H9 (cell line): Measurements from ENCODE around the gene SMPX. TPM values are rescaled to one million over a fixed set of nuclear protein-coding genes. Genes with fewer than 3 reads are reported as not detected.

Experiments used
- DNase-seq: peaks from one replicate; pipeline ENCODE4 v3.0.0-alpha.2; 2017
- H2AFZ ChIP-seq: one replicate; pipeline ENCODE4 v1.6.1; 2013; ENCODE audit warnings: mild to moderate bottlenecking, low read length, control low read depth, moderate library complexity
- H2AK5ac ChIP-seq: 2 replicates; pipeline ENCODE4 v1.6.1; 2013; ENCODE audit warnings: low read length, control low read depth, mixed read lengths; ENCODE audit not compliant: insufficient read length
- H2BK120ac ChIP-seq: one replicate; pipeline ENCODE4 v1.6.1; 2013; ENCODE audit warnings: low read depth, mild to moderate bottlenecking, low read length, control low read depth, inconsistent platforms; ENCODE audit not compliant: poor library complexity, severe bottlenecking
- H2BK12ac ChIP-seq: 2 replicates; pipeline ENCODE4 v1.6.1; 2013; ENCODE audit warnings: low read length, control low read depth, mixed read lengths, low read depth; ENCODE audit not compliant: insufficient read length
- H2BK15ac ChIP-seq: 2 replicates; pipeline ENCODE4 v1.6.1; 2013; ENCODE audit warnings: low read depth, low read length, control low read depth
- H2BK20ac ChIP-seq: one replicate; pipeline ENCODE4 v1.6.1; 2013; ENCODE audit warnings: low read depth, mild to moderate bottlenecking, low read length, control low read depth, inconsistent platforms; ENCODE audit not compliant: poor library complexity, severe bottlenecking
- H2BK5ac ChIP-seq: 2 replicates; pipeline ENCODE4 v1.6.1; 2013; ENCODE audit warnings: low read length, control low read depth, mixed read lengths; ENCODE audit not compliant: insufficient read length
- H3K14ac ChIP-seq: 2 replicates; pipeline ENCODE4 v1.6.1; 2013; ENCODE audit warnings: low read length, control low read depth; ENCODE audit not compliant: insufficient read depth
- H3K18ac ChIP-seq: 2 replicates; pipeline ENCODE4 v1.6.1; 2013; ENCODE audit warnings: low read depth, mild to moderate bottlenecking, mixed read lengths, low read length, control low read depth; ENCODE audit not compliant: insufficient read length
- H3K23ac ChIP-seq: 2 replicates; pipeline ENCODE4 v1.6.1; 2013; ENCODE audit warnings: low read length, control low read depth, mixed read lengths, low read depth; ENCODE audit not compliant: insufficient read length
- H3K23me2 ChIP-seq: 2 replicates; pipeline ENCODE4 v1.6.1; 2013; ENCODE audit warnings: low read depth, mild to moderate bottlenecking, mixed read lengths, low read length, control low read depth; ENCODE audit not compliant: insufficient read length, poor library complexity, severe bottlenecking
- H3K27ac ChIP-seq: 2 replicates; pipeline ENCODE4 v1.5.1; 2013; ENCODE audit warnings: low read length, control low read depth, mixed read lengths, low read depth; ENCODE audit not compliant: insufficient read length
- H3K27me3 ChIP-seq: 2 replicates; pipeline ENCODE4 v1.6.1; 2013; ENCODE audit warnings: low read length, control low read depth, inconsistent platforms; ENCODE audit not compliant: insufficient read depth
- H3K4ac ChIP-seq: 2 replicates; pipeline ENCODE4 v1.6.1; 2013; ENCODE audit warnings: low read depth, mild to moderate bottlenecking, control low read depth, inconsistent platforms, low read length, moderate library complexity
- H3K4me1 ChIP-seq: 2 replicates; pipeline ENCODE4 v1.6.1; 2013; ENCODE audit warnings: low read length, control low read depth, inconsistent platforms; ENCODE audit not compliant: insufficient read depth
- H3K4me2 ChIP-seq: 2 replicates; pipeline ENCODE4 v1.6.1; 2013; ENCODE audit warnings: low read length, control low read depth, mixed read lengths; ENCODE audit not compliant: insufficient read length, insufficient read depth
- H3K56ac ChIP-seq: 2 replicates; pipeline ENCODE4 v1.6.1; 2013; ENCODE audit warnings: low read depth, mild to moderate bottlenecking, mixed read lengths, low read length, control low read depth; ENCODE audit not compliant: insufficient read length
- H3K79me1 ChIP-seq: 2 replicates; pipeline ENCODE4 v1.6.1; 2013; ENCODE audit warnings: low read depth, mild to moderate bottlenecking, moderate library complexity, low read length, control low read depth, inconsistent platforms; ENCODE audit not compliant: insufficient read depth, poor library complexity, severe bottlenecking
- H3K79me2 ChIP-seq: 2 replicates; pipeline ENCODE4 v1.6.1; 2013; ENCODE audit warnings: low read length, control low read depth, inconsistent platforms; ENCODE audit not compliant: insufficient read depth
- H3K9ac ChIP-seq: 2 replicates; pipeline ENCODE4 v1.6.1; 2013; ENCODE audit warnings: low read length, control low read depth, mixed read lengths; ENCODE audit not compliant: insufficient read length; ENCODE audit errors: extremely low read depth
- H3K9me3 ChIP-seq: one replicate; pipeline ENCODE4 v1.6.1; 2013; ENCODE audit warnings: low read depth, low read length, inconsistent platforms; ENCODE audit not compliant: control insufficient read depth
- H3T11ph ChIP-seq: one replicate; pipeline ENCODE4 v1.6.1; 2013; ENCODE audit warnings: mild to moderate bottlenecking, low read length, control low read depth, inconsistent platforms
- H4K20me1 ChIP-seq: one replicate; pipeline ENCODE4 v1.6.1; 2013; ENCODE audit not compliant: control insufficient read depth, insufficient read length, insufficient read depth
- H4K5ac ChIP-seq: 2 replicates; pipeline ENCODE4 v1.6.1; 2013; ENCODE audit warnings: low read depth, mild to moderate bottlenecking, mixed read lengths, low read length, control low read depth; ENCODE audit not compliant: insufficient read length
- H4K8ac ChIP-seq: replicated peaks from 2 replicates; pipeline ENCODE4 v1.6.1; 2013; ENCODE audit warnings: low read length, control low read depth, mixed read lengths, low read depth; ENCODE audit not compliant: insufficient read length
- H4K91ac ChIP-seq: 2 replicates; pipeline ENCODE4 v1.6.1; 2013; ENCODE audit warnings: low read depth, mild to moderate bottlenecking, moderate library complexity, mixed read lengths, low read length, control low read depth; ENCODE audit not compliant: insufficient read length
- H3K27ac Mint-ChIP-seq, 3 experiments: 2 replicates in 2 of 3; 3 replicates in 1 of 3; pipeline ENCODE4 v1.8.0; 2020 to 2021; ENCODE audit warnings: mixed read lengths in 3 of 3, mild to moderate bottlenecking in 1 of 3, moderate library complexity in 1 of 3
- H3K27me3 Mint-ChIP-seq: 2 replicates; pipeline ENCODE4 v1.8.0; 2021; ENCODE audit warnings: low read depth, mild to moderate bottlenecking, moderate library complexity, mixed read lengths
- H3K36me3 Mint-ChIP-seq, 3 experiments: 2 replicates in 2 of 3; 3 replicates in 1 of 3; pipeline ENCODE4 v1.8.0; 2020 to 2021; ENCODE audit warnings: low read depth in 3 of 3, mixed read lengths in 3 of 3; ENCODE audit not compliant: insufficient read depth in 1 of 3
- H3K4me1 Mint-ChIP-seq, 2 experiments: 2 replicates each; pipeline ENCODE4 v1.8.0; 2020; ENCODE audit warnings: mixed read lengths in 2 of 2
- H3K4me3 Mint-ChIP-seq, 2 experiments: 2 replicates in 1 of 2; 3 replicates in 1 of 2; pipeline ENCODE4 v1.8.0; 2020 to 2021; ENCODE audit warnings: mild to moderate bottlenecking in 2 of 2, mixed read lengths in 2 of 2, moderate library complexity in 1 of 2
- H3K9me3 Mint-ChIP-seq, 2 experiments: 2 replicates in 1 of 2; 3 replicates in 1 of 2; pipeline ENCODE4 v1.8.0; 2020; ENCODE audit warnings: mild to moderate bottlenecking in 2 of 2, mixed read lengths in 2 of 2, moderate library complexity in 1 of 2
- CTCF ChIP-seq: fragments of 200-600 bp; sonication (generic); conservative IDR thresholded peaks from 3 replicates; pipeline ENCODE4 v1.8.0; 2021; ENCODE audit warnings: antibody characterized with exemption, mild to moderate bottlenecking
- total RNA-seq: library from RNA; stranded (reverse); gene quantifications from 2 replicates; pipeline ENCODE4 v1.2.1, GENCODE V29; 2021

SMPX gene
- total RNA-seq, 1 experiment from 2014 or later = not detected

GRCh38 chrX:21723084-21723483, 34.8 kb downstream of the SMPX start:
- H2AK5ac ChIP-seq = no peak overlapping the region
- no peak overlapping the region for H3T11ph ChIP-seq
- H3K18ac ChIP-seq = no peak overlapping the region
- TF ChIP-seq CTCF = no peak
- no peak overlapping the region for H3K14ac ChIP-seq
- Mint-ChIP-seq H3K4me1 (peaks cover 5 to 6% of the 10 kb centered on the region in 2 experiments), H3K27me3 (no peaks in the 10 kb centered on the region), H3K9me3 (peaks cover 0 to 15% of the 10 kb centered on the region in 2 experiments; a peak in 2 of 5 replicates), H3K27ac (no peak overlapping the region), H3K36me3 (no peaks in the 10 kb centered on the region), H3K4me3 (no peak overlapping the region)
- no peaks in the 10 kb centered on the region; the same call in 1 of the 2 replicates for H3K79me2 ChIP-seq
- no peak overlapping the region for H3K4ac ChIP-seq
- no peak overlapping the region for H4K8ac ChIP-seq
- H3K9ac ChIP-seq = no peak overlapping the region
- no peaks in the 10 kb centered on the region for H3K79me1 ChIP-seq
- no peaks in the 10 kb centered on the region for H3K4me1 ChIP-seq
- no peak overlapping the region for H3K27ac ChIP-seq
- H2BK15ac ChIP-seq = no peak overlapping the region
- H2BK5ac ChIP-seq = no peak overlapping the region
- no peak overlapping the region for H2AFZ ChIP-seq
- H2BK120ac ChIP-seq = no peak overlapping the region
- H2BK12ac ChIP-seq = no peak overlapping the region
- H3K23me2 ChIP-seq = no peaks in the 10 kb centered on the region
- H4K91ac ChIP-seq = no peak overlapping the region
- no peak overlapping the region for H4K5ac ChIP-seq
- H3K4me2 ChIP-seq = no peak overlapping the region
- H3K56ac ChIP-seq = no peak overlapping the region
- no peak for DNase-seq
- no peak overlapping the region for H3K23ac ChIP-seq
- H2BK20ac ChIP-seq = no peak overlapping the region
- H3K9me3 ChIP-seq = peaks cover 7% of the 10 kb centered on the region
- no peaks in the 10 kb centered on the region for H3K27me3 ChIP-seq
- no peaks in the 10 kb centered on the region for H4K20me1 ChIP-seq
